ENCODE measurements around the gene MICAL2.

The MICAL2 gene

DNA sequence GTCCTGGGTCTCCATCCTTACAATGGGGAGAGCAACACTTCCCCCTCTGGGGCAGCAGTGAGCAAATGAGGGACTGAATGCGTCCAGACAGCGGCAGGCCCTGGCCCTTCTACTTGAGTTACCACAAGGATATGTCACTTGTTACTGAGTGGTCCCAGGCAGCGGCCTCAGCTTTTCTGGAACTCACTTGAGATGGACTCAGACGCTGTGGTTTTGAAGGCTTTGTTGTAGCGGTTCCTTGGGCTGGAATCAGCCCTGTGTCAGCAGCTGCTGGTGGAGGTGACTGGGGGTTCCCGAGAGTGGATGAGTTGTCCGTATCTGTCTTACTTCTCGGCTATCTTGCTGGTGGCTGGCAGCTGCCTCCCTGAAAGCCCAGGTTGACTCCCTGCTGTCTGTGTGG, 77.0 kb downstream of the MICAL2 start:
- Histone ChIP-seq H3K36me3 (ENCODE audit: control insufficient read depth, insufficient read depth, low read length) (no peaks in the 10 kb centered on the region), H3K4me3 (ENCODE audit: low read length) (no peak overlapping the region), H3K9ac (ENCODE audit: low read length) (no peak overlapping the region), H3K4me1 (ENCODE audit: control insufficient read depth, insufficient read depth, low read length) (peaks cover 6% of the 10 kb centered on the region), H3K9me3 (ENCODE audit: control insufficient read depth, low read length) (no peaks in the 10 kb centered on the region), H3K27me3 (ENCODE audit: control insufficient read depth, insufficient read depth, low read length) (no peaks in the 10 kb centered on the region)

DNA sequence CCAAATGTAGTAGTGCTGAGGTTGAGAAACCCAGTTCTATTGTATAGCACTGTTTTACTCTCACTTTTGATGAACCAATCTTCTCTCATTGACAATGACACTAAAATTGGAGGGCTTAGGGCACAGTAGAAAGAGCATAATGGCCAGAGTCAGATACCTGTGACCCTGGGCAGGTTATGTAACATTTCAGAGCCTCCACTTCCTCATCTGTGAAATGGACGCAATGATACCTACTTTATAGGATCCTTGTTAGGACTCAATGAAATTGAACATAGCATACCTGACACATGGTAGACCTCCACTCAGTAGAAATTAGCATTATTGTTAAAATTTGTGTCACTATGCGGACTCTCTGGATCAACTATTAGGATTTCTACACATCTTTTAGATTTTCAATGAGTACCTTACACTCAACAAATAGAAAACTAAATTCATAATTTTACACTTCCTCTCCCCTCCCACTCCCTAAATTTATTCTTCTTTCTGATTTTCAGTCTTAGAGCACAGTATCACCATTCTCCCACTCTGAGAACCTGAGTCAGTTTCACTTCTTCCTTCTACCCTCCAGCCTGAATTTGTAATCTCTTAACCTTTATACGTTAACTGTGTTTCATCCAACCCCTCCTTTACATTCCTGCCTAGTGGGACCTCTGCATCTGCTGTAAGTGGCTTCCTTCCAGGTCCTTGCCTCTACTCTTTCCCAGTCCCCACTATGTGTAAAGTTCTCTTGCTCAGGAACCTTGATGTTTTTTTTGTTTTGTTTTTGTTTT, 78.3 kb downstream of the MICAL2 start:
- Histone ChIP-seq H3K36me3 (ENCODE audit: control insufficient read depth, insufficient read depth, low read length) (no peaks in the 10 kb centered on the region), H3K9me3 (ENCODE audit: control insufficient read depth, low read length) (no peaks in the 10 kb centered on the region), H3K4me1 (ENCODE audit: control insufficient read depth, insufficient read depth, low read length) (peaks cover 8% of the 10 kb centered on the region), H3K27me3 (ENCODE audit: control insufficient read depth, insufficient read depth, low read length) (no peaks in the 10 kb centered on the region), H3K9ac (ENCODE audit: low read length) (no peak overlapping the region), H3K4me3 (ENCODE audit: low read length) (no peak overlapping the region)

DNA sequence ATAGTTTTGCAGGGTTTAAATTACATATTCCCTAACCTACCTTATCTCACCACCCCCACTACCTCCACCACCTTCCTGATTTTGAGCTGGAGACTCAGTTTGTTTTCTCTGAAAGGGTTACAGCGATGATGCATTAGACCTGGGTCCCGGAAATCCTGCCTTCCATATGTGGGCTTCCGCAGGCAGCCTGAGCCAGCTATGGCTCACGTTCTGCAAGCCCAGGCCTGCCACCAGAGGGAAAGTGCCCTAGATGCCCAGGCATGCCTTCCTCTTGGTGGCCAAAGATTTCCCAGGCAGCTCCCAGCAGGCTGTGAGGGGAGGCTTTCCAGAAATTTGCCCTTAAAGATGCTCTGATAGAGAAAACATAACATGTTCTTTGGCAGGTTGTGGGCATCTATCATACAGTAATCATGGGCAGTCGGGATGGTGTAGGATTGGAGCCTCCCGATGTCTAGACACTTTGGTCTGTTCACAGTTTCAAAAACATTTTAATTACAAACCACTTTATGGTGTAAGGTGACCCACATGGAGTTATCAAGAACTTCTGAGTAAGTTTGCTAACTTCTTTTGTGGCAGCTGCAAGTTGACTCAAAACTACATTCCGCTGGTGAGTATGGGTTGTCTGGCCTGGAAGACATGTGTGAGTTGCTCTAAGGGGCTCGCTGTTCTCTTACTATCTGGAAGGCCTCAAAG, 79.3 kb downstream of the MICAL2 start:
- Histone ChIP-seq H3K4me1 (ENCODE audit: control insufficient read depth, insufficient read depth, low read length) (peaks cover 8% of the 10 kb centered on the region), H3K9ac (ENCODE audit: low read length) (no peak overlapping the region), H3K27me3 (ENCODE audit: control insufficient read depth, insufficient read depth, low read length) (no peaks in the 10 kb centered on the region), H3K36me3 (ENCODE audit: control insufficient read depth, insufficient read depth, low read length) (no peaks in the 10 kb centered on the region), H3K9me3 (ENCODE audit: control insufficient read depth, low read length) (no peaks in the 10 kb centered on the region), H3K4me3 (ENCODE audit: low read length) (no peak overlapping the region)

DNA sequence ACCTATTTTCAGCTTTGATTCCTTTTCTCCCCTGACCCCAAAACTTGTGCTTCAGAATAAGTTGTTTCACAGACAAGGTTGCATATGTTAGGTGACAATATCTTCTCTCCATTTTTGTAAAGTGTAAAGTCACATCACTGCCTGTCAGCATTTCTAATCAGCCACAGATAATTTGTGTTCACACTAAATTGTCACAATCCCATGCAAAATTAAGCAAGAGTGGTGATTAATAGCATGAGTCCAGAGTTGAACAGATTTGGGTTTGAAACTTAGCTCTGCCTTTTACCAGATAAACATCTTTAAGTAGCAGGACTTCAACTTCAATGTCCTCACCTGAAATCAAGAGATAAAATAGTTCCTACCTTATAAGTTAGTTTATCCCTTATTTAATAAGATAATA, 80.1 kb downstream of the MICAL2 start:
- H3K4me3 ChIP-seq (ENCODE audit: low read length), result no peak overlapping the region

DNA sequence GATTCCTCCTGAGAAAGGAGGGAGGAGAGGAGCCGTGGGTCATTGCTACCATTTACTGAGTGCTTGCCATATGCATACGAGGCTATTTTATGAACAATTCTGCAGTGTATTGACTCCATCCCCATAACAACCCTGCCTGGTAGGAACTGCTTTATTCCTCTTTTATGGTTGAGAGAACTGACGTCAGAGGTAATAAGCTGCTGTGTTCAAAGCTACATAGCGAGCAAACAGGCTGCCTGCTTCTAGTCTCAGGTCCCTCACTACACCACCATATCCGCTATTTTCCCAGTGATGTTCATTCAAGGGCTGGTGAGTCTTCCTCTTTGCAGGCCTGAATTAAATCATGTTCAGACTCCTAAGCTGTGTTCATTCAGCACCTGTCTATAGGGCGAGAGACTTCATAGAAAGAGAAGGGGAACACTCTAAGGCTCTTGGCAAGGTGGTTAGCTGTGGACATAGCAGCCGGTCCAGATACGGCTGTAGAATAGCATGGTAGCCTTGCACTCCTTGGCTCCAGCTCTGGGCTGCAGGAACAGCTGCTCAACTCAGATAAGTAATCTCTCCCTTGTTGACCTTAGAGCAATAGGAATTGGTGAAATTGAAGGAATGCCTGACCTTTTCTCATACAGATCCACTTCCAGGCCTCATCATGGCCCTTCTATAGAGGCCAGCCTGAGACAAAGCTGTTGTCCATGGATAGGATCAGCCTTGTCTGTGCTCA, 82.6 kb downstream of the MICAL2 start:
- Histone ChIP-seq H3K9me3 (ENCODE audit: control insufficient read depth, low read length) (no peaks in the 10 kb centered on the region), H3K36me3 (ENCODE audit: control insufficient read depth, insufficient read depth, low read length) (no peaks in the 10 kb centered on the region), H3K4me3 (ENCODE audit: low read length) (no peak overlapping the region), H3K27me3 (ENCODE audit: control insufficient read depth, insufficient read depth, low read length) (no peaks in the 10 kb centered on the region), H3K4me1 (ENCODE audit: control insufficient read depth, insufficient read depth, low read length) (peaks cover 8% of the 10 kb centered on the region), H3K9ac (ENCODE audit: low read length) (no peak overlapping the region)

More for the DNA sequence above, 80.1 kb downstream of the MICAL2 start:
- H3K36me3 ChIP-seq (ENCODE audit: control insufficient read depth, insufficient read depth, low read length), result no peaks in the 10 kb centered on the region
- no peaks in the 10 kb centered on the region for H3K27me3 ChIP-seq (ENCODE audit: control insufficient read depth, insufficient read depth, low read length)
- peaks cover 8% of the 10 kb centered on the region for H3K4me1 ChIP-seq (ENCODE audit: control insufficient read depth, insufficient read depth, low read length)
- H3K9me3 ChIP-seq (ENCODE audit: control insufficient read depth, low read length), result no peaks in the 10 kb centered on the region
- H3K9ac ChIP-seq (ENCODE audit: low read length), result no peak overlapping the region

DNA sequence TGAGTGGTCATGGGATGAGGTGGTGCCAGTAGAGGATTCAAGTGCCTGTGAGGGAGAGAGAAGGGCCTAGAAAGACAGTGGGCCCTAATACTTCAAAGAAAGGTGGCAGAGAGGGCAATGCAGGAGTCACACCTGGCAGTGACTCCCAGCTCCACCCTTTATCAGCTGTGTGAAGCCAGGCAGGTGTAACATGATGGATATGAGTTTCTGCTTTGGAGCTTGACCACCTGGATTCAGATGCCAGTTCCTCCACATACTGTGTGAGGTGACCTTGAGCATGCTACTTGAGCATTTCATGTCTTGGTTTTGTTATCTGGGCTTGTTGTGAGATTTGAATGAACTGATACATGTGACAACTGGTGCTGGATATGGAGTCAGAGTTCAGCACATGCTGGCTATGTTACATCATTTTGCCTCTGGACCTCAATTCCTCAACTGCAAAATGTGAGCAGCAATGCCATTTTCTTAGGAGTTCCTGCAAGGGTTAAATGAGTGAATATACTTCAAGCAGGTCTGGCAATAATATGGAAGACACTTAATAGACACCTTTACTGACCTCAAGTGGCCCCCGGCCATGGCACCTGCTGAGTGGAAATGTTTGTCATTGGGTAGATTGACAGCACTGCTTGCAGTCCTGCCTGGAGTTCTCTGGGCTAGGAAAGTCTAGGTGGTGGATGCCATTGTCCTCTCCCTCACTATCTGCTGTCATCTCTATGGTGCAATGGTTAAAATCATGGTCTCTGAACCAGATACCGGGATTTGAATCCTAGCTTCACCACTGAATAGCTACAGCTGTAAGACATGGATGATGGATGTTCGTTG, 83.3 kb downstream of the MICAL2 start:
- Histone ChIP-seq H3K36me3 (ENCODE audit: control insufficient read depth, insufficient read depth, low read length) (no peaks in the 10 kb centered on the region), H3K4me3 (ENCODE audit: low read length) (no peak overlapping the region), H3K27me3 (ENCODE audit: control insufficient read depth, insufficient read depth, low read length) (no peaks in the 10 kb centered on the region), H3K9me3 (ENCODE audit: control insufficient read depth, low read length) (no peaks in the 10 kb centered on the region), H3K9ac (ENCODE audit: low read length) (no peak overlapping the region), H3K4me1 (ENCODE audit: control insufficient read depth, insufficient read depth, low read length) (peaks cover 14% of the 10 kb centered on the region)

DNA sequence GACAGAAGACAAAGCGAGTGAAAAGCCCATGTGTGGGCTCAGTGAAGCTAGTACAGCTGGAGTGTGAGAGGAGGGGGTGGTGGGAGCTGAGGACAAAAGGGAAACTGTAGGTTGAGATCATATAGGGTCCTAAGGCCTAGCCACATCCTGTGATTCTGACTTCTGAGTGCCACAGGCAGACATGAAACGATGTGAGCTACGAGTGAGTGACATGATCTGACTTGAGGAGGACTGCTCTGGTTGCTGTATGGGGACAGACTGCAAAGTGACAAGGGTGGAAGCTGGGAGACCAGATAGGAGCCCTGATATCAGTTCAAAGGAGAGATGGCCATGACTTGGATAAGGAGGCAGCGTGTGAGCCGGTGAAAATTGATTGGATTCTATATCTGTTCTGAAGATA, 85.4 kb downstream of the MICAL2 start:
- H3K4me1 ChIP-seq (ENCODE audit: control insufficient read depth, insufficient read depth, low read length), result peaks cover 25% of the 10 kb centered on the region
- no peaks in the 10 kb centered on the region for H3K36me3 ChIP-seq (ENCODE audit: control insufficient read depth, insufficient read depth, low read length)
- no peak overlapping the region for H3K9ac ChIP-seq (ENCODE audit: low read length)
- H3K9me3 ChIP-seq (ENCODE audit: control insufficient read depth, low read length), result no peaks in the 10 kb centered on the region
- H3K27me3 ChIP-seq (ENCODE audit: control insufficient read depth, insufficient read depth, low read length), result no peaks in the 10 kb centered on the region
- H3K4me3 ChIP-seq (ENCODE audit: low read length), result no peak overlapping the region

DNA sequence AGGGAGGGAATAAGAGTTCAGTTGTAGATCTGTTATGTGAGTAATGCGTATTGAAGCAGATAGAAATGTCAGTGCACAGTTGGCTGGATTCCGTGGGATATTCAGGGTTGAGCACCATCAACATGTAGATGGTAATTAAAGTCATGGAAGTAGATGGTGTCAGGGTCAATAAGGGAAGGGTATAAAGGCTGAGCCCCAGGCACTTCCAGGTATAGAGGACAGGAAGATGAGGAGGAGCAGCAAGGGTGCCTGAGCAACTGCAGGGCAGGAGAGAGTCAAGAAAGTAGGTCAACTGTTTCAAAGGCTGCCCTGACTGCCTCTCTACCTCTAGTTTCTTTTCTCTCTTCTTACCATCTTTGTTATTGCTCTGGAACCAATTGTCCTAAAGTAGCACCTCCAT, 85.9 kb downstream of the MICAL2 start:
- Histone ChIP-seq H3K4me1 (ENCODE audit: control insufficient read depth, insufficient read depth, low read length) (peaks cover 30% of the 10 kb centered on the region), H3K27me3 (ENCODE audit: control insufficient read depth, insufficient read depth, low read length) (no peaks in the 10 kb centered on the region), H3K4me3 (ENCODE audit: low read length) (no peak overlapping the region)

DNA sequence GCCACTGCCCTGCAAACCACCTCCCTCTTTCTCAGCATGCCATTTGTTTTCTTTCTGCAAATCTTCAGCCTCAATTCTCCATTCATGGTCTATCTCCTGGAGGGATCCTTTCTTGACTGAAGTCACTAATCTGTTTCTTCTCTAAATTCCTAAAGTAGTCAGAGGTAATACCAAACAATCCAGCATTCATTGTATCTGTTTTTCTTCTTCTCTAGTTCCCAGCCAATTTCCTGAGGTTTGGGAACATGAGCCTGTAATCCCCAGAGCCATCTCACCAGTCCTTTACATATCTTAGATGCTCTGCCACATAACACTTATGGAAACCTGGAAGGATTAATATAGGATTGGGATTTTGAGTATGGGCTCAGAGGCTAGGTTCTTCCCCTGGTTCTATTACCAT, 86.5 kb downstream of the MICAL2 start:
- peaks cover 30% of the 10 kb centered on the region for H3K4me1 ChIP-seq (ENCODE audit: control insufficient read depth, insufficient read depth, low read length)
- no peaks in the 10 kb centered on the region for H3K9me3 ChIP-seq (ENCODE audit: control insufficient read depth, low read length)
- no peak overlapping the region for H3K9ac ChIP-seq (ENCODE audit: low read length)
- no peak overlapping the region for H3K4me3 ChIP-seq (ENCODE audit: low read length)
- no peaks in the 10 kb centered on the region for H3K27me3 ChIP-seq (ENCODE audit: control insufficient read depth, insufficient read depth, low read length)
- no peaks in the 10 kb centered on the region for H3K36me3 ChIP-seq (ENCODE audit: control insufficient read depth, insufficient read depth, low read length)

More for the DNA sequence above, 85.9 kb downstream of the MICAL2 start:
- Histone ChIP-seq H3K9me3 (ENCODE audit: control insufficient read depth, low read length) (no peaks in the 10 kb centered on the region), H3K9ac (ENCODE audit: low read length) (no peak overlapping the region), H3K36me3 (ENCODE audit: control insufficient read depth, insufficient read depth, low read length) (no peaks in the 10 kb centered on the region)

DNA sequence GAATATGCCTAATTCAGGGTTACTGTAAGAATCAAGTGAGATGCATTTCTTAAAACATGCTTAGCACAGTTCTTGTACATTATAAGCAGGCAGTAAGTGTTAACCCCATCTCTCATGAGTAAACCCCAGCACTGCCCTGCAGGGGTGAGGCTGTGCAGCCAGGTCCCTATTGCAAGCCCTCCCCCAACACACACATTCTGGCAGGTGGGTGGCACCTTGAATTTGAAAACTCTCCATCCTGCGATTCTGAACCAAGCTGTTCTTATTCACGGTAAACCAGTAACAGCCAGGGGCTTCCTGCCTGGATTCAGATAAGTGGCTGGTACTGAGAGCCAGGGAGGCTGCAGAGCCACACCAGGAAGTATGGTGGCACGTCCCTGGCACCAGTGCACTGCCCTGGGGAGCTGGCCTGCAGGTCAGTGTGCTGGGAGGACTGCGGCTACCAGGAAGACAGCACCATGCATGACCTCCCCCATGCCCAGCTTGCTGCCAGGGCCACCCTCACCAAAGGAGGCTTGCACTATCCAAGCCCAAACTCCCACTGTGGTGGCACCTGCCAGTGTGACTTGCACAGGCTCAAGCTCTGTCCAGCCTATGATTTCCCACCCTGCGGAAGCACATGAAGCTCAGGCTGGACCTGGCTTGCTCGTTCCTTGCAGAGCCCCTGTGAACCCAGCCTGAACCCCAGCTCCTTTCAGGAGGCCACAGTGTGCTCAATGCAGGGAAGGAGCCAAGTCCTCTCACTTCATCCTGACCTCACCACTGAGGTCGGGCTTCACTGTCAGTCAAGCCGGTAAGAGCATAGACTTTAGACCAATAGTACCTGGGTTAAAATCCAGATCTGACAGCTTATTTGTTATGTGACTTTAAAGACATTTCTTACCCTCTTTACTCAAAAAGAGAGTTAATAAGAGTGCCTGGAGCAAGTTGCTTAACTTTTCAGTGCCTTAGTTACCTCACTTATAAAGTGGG, 88.1 kb downstream of the MICAL2 start:
- H3K27me3 ChIP-seq (ENCODE audit: control insufficient read depth, insufficient read depth, low read length), result no peaks in the 10 kb centered on the region
- H3K9me3 ChIP-seq (ENCODE audit: control insufficient read depth, low read length), result no peaks in the 10 kb centered on the region
- H3K4me1 ChIP-seq (ENCODE audit: control insufficient read depth, insufficient read depth, low read length), result peaks cover 23% of the 10 kb centered on the region
- no peak overlapping the region for H3K4me3 ChIP-seq (ENCODE audit: low read length)
- no peaks in the 10 kb centered on the region for H3K36me3 ChIP-seq (ENCODE audit: control insufficient read depth, insufficient read depth, low read length)
- no peak overlapping the region for H3K9ac ChIP-seq (ENCODE audit: low read length)
